Measurements from ENCODE around the gene PECR. TPM values are rescaled to one million over a fixed set of nuclear protein-coding genes. Genes with fewer than 3 reads are reported as not detected.

PECR gene
- total and polyA plus RNA-seq, 2 of the 13 experiments (the other 11 are each of a cell fraction or from before 2014, with no cell fraction given): 151 to 153 TPM

- no peak for TF ChIP-seq MTERF4 (CRISPR knock-in tag; IDR thresholded peaks at IDR 0.05)
- no peak for TF ChIP-seq ARNT (IDR thresholded peaks at IDR 0.05)
- TF ChIP-seq ZNF891 (CRISPR knock-in tag; IDR thresholded peaks at IDR 0.05): peak; percentile 7; the same call in 1 of the 2 replicates
- TF ChIP-seq ZNF83 (CRISPR knock-in tag; IDR thresholded peaks at IDR 0.05; ENCODE audit: borderline replicate concordance): no peak
- no peak; the same call in 1 of the 2 replicates for TF ChIP-seq SP4 (CRISPR knock-in tag; IDR thresholded peaks at IDR 0.05)
- no peak for TF ChIP-seq NCOA5 (CRISPR knock-in tag; IDR thresholded peaks at IDR 0.05)
- TF ChIP-seq MEF2D (CRISPR knock-in tag; IDR thresholded peaks at IDR 0.05): no peak
- TF ChIP-seq, protein P1, sequence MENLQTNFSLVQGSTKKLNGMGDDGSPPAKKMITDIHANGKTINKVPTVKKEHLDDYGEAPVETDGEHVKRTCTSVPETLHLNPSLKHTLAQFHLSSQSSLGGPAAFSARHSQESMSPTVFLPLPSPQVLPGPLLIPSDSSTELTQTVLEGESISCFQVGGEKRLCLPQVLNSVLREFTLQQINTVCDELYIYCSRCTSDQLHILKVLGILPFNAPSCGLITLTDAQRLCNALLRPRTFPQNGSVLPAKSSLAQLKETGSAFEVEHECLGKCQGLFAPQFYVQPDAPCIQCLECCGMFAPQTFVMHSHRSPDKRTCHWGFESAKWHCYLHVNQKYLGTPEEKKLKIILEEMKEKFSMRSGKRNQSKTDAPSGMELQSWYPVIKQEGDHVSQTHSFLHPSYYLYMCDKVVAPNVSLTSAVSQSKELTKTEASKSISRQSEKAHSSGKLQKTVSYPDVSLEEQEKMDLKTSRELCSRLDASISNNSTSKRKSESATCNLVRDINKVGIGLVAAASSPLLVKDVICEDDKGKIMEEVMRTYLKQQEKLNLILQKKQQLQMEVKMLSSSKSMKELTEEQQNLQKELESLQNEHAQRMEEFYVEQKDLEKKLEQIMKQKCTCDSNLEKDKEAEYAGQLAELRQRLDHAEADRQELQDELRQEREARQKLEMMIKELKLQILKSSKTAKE (CRISPR knock-in tag; IDR thresholded peaks at IDR 0.05; ENCODE audit: borderline replicate concordance): no peak
- TF ChIP-seq RBAK (CRISPR knock-in tag; IDR thresholded peaks at IDR 0.05): no peak
- no peak for TF ChIP-seq PAF1 (CRISPR knock-in tag; IDR thresholded peaks at IDR 0.05)
- TF ChIP-seq SRF (IDR thresholded peaks at IDR 0.05; ENCODE audit: low read depth, low read length): no peak
- TF ChIP-seq ZNF652 (CRISPR knock-in tag; IDR thresholded peaks at IDR 0.05; ENCODE audit: borderline replicate concordance, low read depth): no peak
- TF ChIP-seq, protein P2, sequence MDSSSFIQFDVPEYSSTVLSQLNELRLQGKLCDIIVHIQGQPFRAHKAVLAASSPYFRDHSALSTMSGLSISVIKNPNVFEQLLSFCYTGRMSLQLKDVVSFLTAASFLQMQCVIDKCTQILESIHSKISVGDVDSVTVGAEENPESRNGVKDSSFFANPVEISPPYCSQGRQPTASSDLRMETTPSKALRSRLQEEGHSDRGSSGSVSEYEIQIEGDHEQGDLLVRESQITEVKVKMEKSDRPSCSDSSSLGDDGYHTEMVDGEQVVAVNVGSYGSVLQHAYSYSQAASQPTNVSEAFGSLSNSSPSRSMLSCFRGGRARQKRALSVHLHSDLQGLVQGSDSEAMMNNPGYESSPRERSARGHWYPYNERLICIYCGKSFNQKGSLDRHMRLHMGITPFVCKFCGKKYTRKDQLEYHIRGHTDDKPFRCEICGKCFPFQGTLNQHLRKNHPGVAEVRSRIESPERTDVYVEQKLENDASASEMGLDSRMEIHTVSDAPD (CRISPR knock-in tag; IDR thresholded peaks at IDR 0.05): no peak
- TF ChIP-seq REPIN1 (CRISPR knock-in tag; IDR thresholded peaks at IDR 0.05; ENCODE audit: borderline replicate concordance, low read depth): no peak; the same call in 1 of the 2 replicates
- no peak for TF ChIP-seq NR1H2 (CRISPR knock-in tag; IDR thresholded peaks at IDR 0.05; ENCODE audit: borderline replicate concordance, low read depth)
- TF ChIP-seq ZNF569 (CRISPR knock-in tag; IDR thresholded peaks at IDR 0.05; ENCODE audit: borderline replicate concordance): 0 out of 2 replicates have a peak, but pooled peaks have one; percentile 36
- TF ChIP-seq CEBPZ (IDR thresholded peaks at IDR 0.05; ENCODE audit: low read length): no peak
- no peak for TF ChIP-seq TEAD2 (CRISPR knock-in tag; IDR thresholded peaks at IDR 0.05)
- TF ChIP-seq GZF1 (CRISPR knock-in tag; IDR thresholded peaks at IDR 0.05): no peak
- 0 out of 2 replicates have a peak, but pooled peaks have one; percentile 18 for TF ChIP-seq HES4 (CRISPR knock-in tag; IDR thresholded peaks at IDR 0.05; ENCODE audit: borderline replicate concordance)
- no peak for TF ChIP-seq SMARCE1 (IDR thresholded peaks at IDR 0.05; ENCODE audit: borderline replicate concordance)
- 0 out of 2 replicates have a peak, but pooled peaks have one; percentile 28 for TF ChIP-seq NCOA2 (CRISPR knock-in tag; IDR thresholded peaks at IDR 0.05)
- no peak for TF ChIP-seq ADNP (CRISPR knock-in tag; IDR thresholded peaks at IDR 0.05)
Measured at GRCh38 chr2:216013080-216013909, 68.3 kb downstream of the PECR start, which contains the start of gene MREG (continued).
